HepG2 (cell line): Measurements from ENCODE around the gene NAALADL1. TPM values are rescaled to one million over a fixed set of nuclear protein-coding genes. Genes with fewer than 3 reads are reported as not detected.
A peak's percentile ranks its signal among the peaks of the same experiment; 100 is the strongest.

ENCODE experiments used
- BHLHE40 ChIP-seq: IDR thresholded peaks from 2 replicates; pipeline ENCODE4 v1.6.1; 2011; ENCODE audit warnings: low read length, improper control_type of control experiment
- DMAP1 ChIP-seq: IDR thresholded peaks from 2 replicates; pipeline ENCODE4 v1.6.1; 2016
- ELF4 ChIP-seq: sonication (generic); formaldehyde crosslinking; IDR thresholded peaks from 2 replicates; pipeline ENCODE4 v1.5.0; 2020; ENCODE audit warnings: missing genetic modification reagents, mild to moderate bottlenecking, moderate library complexity, borderline replicate concordance
- GMEB2 ChIP-seq: IDR thresholded peaks from 2 replicates; pipeline ENCODE4 v1.6.1; 2016; ENCODE audit warnings: missing biosample characterization, missing genetic modification reagents, low read depth
- HOXD1 ChIP-seq: sonication (generic); formaldehyde crosslinking; IDR thresholded peaks from 2 replicates; pipeline ENCODE4 v1.5.0; 2020; ENCODE audit warnings: missing genetic modification reagents
- IKZF1 ChIP-seq: fragments of 450-650 bp; IDR thresholded peaks from 2 replicates; pipeline ENCODE4 v1.7.1; 2016
- JDP2 ChIP-seq: sonication (generic); formaldehyde crosslinking; IDR thresholded peaks from 2 replicates; pipeline ENCODE4 v1.8.1; 2022; ENCODE audit warnings: missing genetic modification reagents, borderline replicate concordance
- KLF11 ChIP-seq: IDR thresholded peaks from 2 replicates; pipeline ENCODE4 v1.6.1; 2016; ENCODE audit warnings: missing compliant biosample characterization
- NFYB ChIP-seq: sonication (generic); formaldehyde crosslinking; IDR thresholded peaks from 2 replicates; pipeline ENCODE4 v1.4.0; 2020; ENCODE audit warnings: missing genetic modification reagents
- PCBP1 ChIP-seq: fragments of 200-400 bp; formaldehyde crosslinking; IDR thresholded peaks from 2 replicates; pipeline ENCODE4 v1.6.1; 2017; ENCODE audit warnings: mild to moderate bottlenecking, low read depth, low read length, borderline replicate concordance
- REL ChIP-seq: sonication (generic); formaldehyde crosslinking; conservative IDR thresholded peaks from 2 replicates; pipeline ENCODE4 v1.8.0; 2022; ENCODE audit warnings: mild to moderate bottlenecking, missing genetic modification reagents, moderate library complexity
- YEATS2 ChIP-seq: sonication (generic); formaldehyde crosslinking; IDR thresholded peaks from 2 replicates; pipeline ENCODE4 v1.4.0; 2020; ENCODE audit warnings: missing genetic modification reagents, borderline replicate concordance
- YEATS4 ChIP-seq: sonication (generic); formaldehyde crosslinking; IDR thresholded peaks from 2 replicates; pipeline ENCODE4 v1.4.0; 2020; ENCODE audit warnings: missing genetic modification reagents, borderline replicate concordance
- ZFYVE20 ChIP-seq: sonication (generic); formaldehyde crosslinking; IDR thresholded peaks from 2 replicates; pipeline ENCODE4 v1.8.0; 2023; ENCODE audit warnings: low read depth, mild to moderate bottlenecking, moderate library complexity, missing genetic modification reagents, borderline replicate concordance
- ZIK1 ChIP-seq: sonication (generic); formaldehyde crosslinking; IDR thresholded peaks from 2 replicates; pipeline ENCODE4 v1.5.0; 2020; ENCODE audit warnings: mild to moderate bottlenecking, low read depth, missing genetic modification reagents, borderline replicate concordance
- ZKSCAN5 ChIP-seq: sonication (generic); formaldehyde crosslinking; IDR thresholded peaks from 2 replicates; pipeline ENCODE4 v1.5.1; 2020; ENCODE audit warnings: mild to moderate bottlenecking, missing genetic modification reagents
- ZNF180 ChIP-seq: sonication (generic); formaldehyde crosslinking; IDR thresholded peaks from 2 replicates; pipeline ENCODE4 v1.4.0; 2020; ENCODE audit warnings: low read depth, missing genetic modification reagents, borderline replicate concordance
- ZNF234 ChIP-seq: sonication (generic); formaldehyde crosslinking; conservative IDR thresholded peaks from 2 replicates; pipeline ENCODE4 v1.5.1; 2020; ENCODE audit warnings: mild to moderate bottlenecking, missing genetic modification reagents
- ZNF30 ChIP-seq: sonication (generic); formaldehyde crosslinking; IDR thresholded peaks from 2 replicates; pipeline ENCODE4 v1.5.0; 2020; ENCODE audit warnings: mild to moderate bottlenecking, missing genetic modification reagents
- ZNF552 ChIP-seq: sonication (generic); formaldehyde crosslinking; IDR thresholded peaks from 2 replicates; pipeline ENCODE4 v1.9.0; 2022; ENCODE audit warnings: missing genetic modification reagents, mild to moderate bottlenecking, borderline replicate concordance
- ZNF574 ChIP-seq: sonication (generic); formaldehyde crosslinking; IDR thresholded peaks from 2 replicates; pipeline ENCODE4 v1.4.0; 2020; ENCODE audit warnings: missing genetic modification reagents
- ZNF629 ChIP-seq: sonication (generic); formaldehyde crosslinking; conservative IDR thresholded peaks from 2 replicates; pipeline ENCODE4 v1.5.0; 2020; ENCODE audit warnings: missing genetic modification reagents
- ZNF644 ChIP-seq: IDR thresholded peaks from 2 replicates; pipeline ENCODE4 v1.6.1; 2016; ENCODE audit warnings: low read depth
- ZNF766 ChIP-seq: sonication (generic); formaldehyde crosslinking; IDR thresholded peaks from 2 replicates; pipeline ENCODE4 v1.5.0; 2020; ENCODE audit warnings: missing genetic modification reagents, borderline replicate concordance
- polyA plus RNA-seq, 8 experiments: library from polyadenylated mRNA; depleted of rRNA in 3 of 8; stranded (reverse) in 7 of 8; unstranded in 1 of 8; fragments of >200 nt; fragmentation: Illumina TruSeq in 4 of 8; extraction: Trizol in 4 of 8; gene quantifications; 2 replicates each; pipeline versions ENCODE4 v1.2.1 to v1.2.3, GENCODE V29; 2011 to 2016; ENCODE audit warnings: low read depth in 4 of 8, missing spikeins in 1 of 8, mixed read lengths in 1 of 8; ENCODE audit not compliant: insufficient read depth in 1 of 8
- total RNA-seq, 5 experiments: library from RNA; depleted of rRNA; stranded (reverse); fragments of >200 nt; fragmentation: Illumina TruSeq; extraction: Trizol; gene quantifications; 2 replicates each; pipeline ENCODE4 v1.2.3, GENCODE V29; 2016; ENCODE audit warnings: low read depth in 1 of 5

The NAALADL1 gene
- total and polyA plus RNA-seq, 2 of the 13 experiments (the other 11 are each of a cell fraction or from before 2014, with no cell fraction given): 9.3 to 33.9 TPM

- TF ChIP-seq ZNF574 (CRISPR knock-in tag) (peak; percentile 64; the same call in 1 of the 2 replicates), HOXD1 (CRISPR knock-in tag) (no peak; the same call in 1 of the 2 replicates), ZNF644 (CRISPR knock-in tag) (no peak), REL (0 out of 2 replicates have a peak, but pooled peaks have one; percentile 43), ZNF30 (CRISPR knock-in tag) (no peak), YEATS4 (CRISPR knock-in tag) (peak; percentile 76; the same call in 1 of the 2 replicates), IKZF1 (no peak), ZNF552 (CRISPR knock-in tag) (no peak), BHLHE40 (0 out of 2 replicates have a peak, but pooled peaks have one; percentile 9), ZNF766 (CRISPR knock-in tag) (peak; percentile 20; the same call in 1 of the 2 replicates), ELF4 (CRISPR knock-in tag) (no peak), YEATS2 (peak; percentile 83), ZNF180 (CRISPR knock-in tag) (no peak), GMEB2 (CRISPR knock-in tag) (peak; percentile 38), ZNF629 (CRISPR knock-in tag) (no peak), PCBP1 (no peak), DMAP1 (peak; percentile 91), ZKSCAN5 (CRISPR knock-in tag) (no peak), NFYB (CRISPR knock-in tag) (peak; percentile 68), ZNF234 (CRISPR knock-in tag) (no peak), ZFYVE20 (CRISPR knock-in tag) (no peak), ZIK1 (peak; percentile 64; the same call in 1 of the 2 replicates), JDP2 (peak; percentile 33; the same call in 1 of the 2 replicates), KLF11 (CRISPR knock-in tag) (no peak)
Observed at GRCh38 chr11:65040847-65041622, 17.3 kb downstream of the NAALADL1 start, which contains the start of gene SAC3D1 (continued).
